RWPE2 (cell line): Measurements from ENCODE around the gene CCDC174.

Experiments
- ATAC-seq: fragments of 200-7000 bp; cut with Tn5 transposase; 3 replicates; pipeline ENCODE4 v1.9.1; 2021; ENCODE audit warnings: low read depth
- DNase-seq: peaks from one replicate; pipeline ENCODE4 v3.0.0-alpha.2; 2020; ENCODE audit warnings: low spot score
- H3K27ac ChIP-seq: fragments of 450-650 bp; 2 replicates; pipeline ENCODE4 v1.5.1; 2017; ENCODE audit warnings: mild to moderate bottlenecking; ENCODE audit not compliant: poor library complexity, severe bottlenecking
- H3K27me3 ChIP-seq: fragments of 250-450 bp; sonication (Bioruptor Pico); 2 replicates; pipeline ENCODE4 v1.5.1; 2021; ENCODE audit warnings: mild to moderate bottlenecking, moderate library complexity; ENCODE audit not compliant: insufficient read depth, poor library complexity, severe bottlenecking
- H3K36me3 ChIP-seq: fragments of 250-450 bp; sonication (Bioruptor Pico); 2 replicates; pipeline ENCODE4 v1.5.1; 2020; ENCODE audit warnings: low read depth, mild to moderate bottlenecking, moderate library complexity
- H3K4me1 ChIP-seq: fragments of 250-450 bp; sonication (Bioruptor Pico); 2 replicates; pipeline ENCODE4 v1.5.1; 2021; ENCODE audit warnings: mild to moderate bottlenecking, moderate library complexity; ENCODE audit not compliant: insufficient read depth, poor library complexity, severe bottlenecking
- H3K4me3 ChIP-seq: fragments of 250-450 bp; sonication (Bioruptor Pico); 2 replicates; pipeline ENCODE4 v1.5.1; 2021; ENCODE audit warnings: mild to moderate bottlenecking, moderate library complexity; ENCODE audit not compliant: severe bottlenecking
- H3K9me3 ChIP-seq: fragments of 250-450 bp; sonication (Bioruptor Pico); 2 replicates; pipeline ENCODE4 v1.5.1; 2021; ENCODE audit warnings: mild to moderate bottlenecking, moderate library complexity; ENCODE audit not compliant: severe bottlenecking
- CTCF ChIP-seq: fragments of 450-650 bp; IDR thresholded peaks from one replicate; pipeline ENCODE4 v1.5.1; 2017; ENCODE audit warnings: mild to moderate bottlenecking, moderate library complexity; ENCODE audit not compliant: poor library complexity, severe bottlenecking

CCDC174 gene

GRCh38 chr3:14645453-14645852 is 6.1 kb upstream of the CCDC174 start:
- DNase-seq = no peak
- no peaks in the 10 kb centered on the region for H3K4me1 ChIP-seq
- H3K27ac ChIP-seq = no peak overlapping the region
- H3K9me3 ChIP-seq = no peaks in the 10 kb centered on the region
- ATAC-seq = no peak
- no peaks in the 10 kb centered on the region for H3K27me3 ChIP-seq
- no peaks in the 10 kb centered on the region for H3K36me3 ChIP-seq
- no peak overlapping the region for H3K4me3 ChIP-seq
- no peak for TF ChIP-seq CTCF

GRCh38 chr3:14646131-14646573 is 5.4 kb upstream of the CCDC174 start:
- Histone ChIP-seq H3K4me1 (no peaks in the 10 kb centered on the region), H3K9me3 (no peaks in the 10 kb centered on the region), H3K27me3 (no peaks in the 10 kb centered on the region), H3K4me3 (no peak overlapping the region), H3K27ac (no peak overlapping the region), H3K36me3 (no peaks in the 10 kb centered on the region)
- ATAC-seq (no peak), DNase-seq (no peak)
- TF ChIP-seq CTCF = no peak

GRCh38 chr3:14646589-14647413 is 4.8 kb upstream of the CCDC174 start:
- no peak overlapping the region for H3K4me3 ChIP-seq
- no peaks in the 10 kb centered on the region for H3K9me3 ChIP-seq
- H3K4me1 ChIP-seq = no peaks in the 10 kb centered on the region
- ATAC-seq = no peak
- no peak for TF ChIP-seq CTCF
- no peak overlapping the region for H3K27ac ChIP-seq
- DNase-seq = no peak
- H3K36me3 ChIP-seq = no peaks in the 10 kb centered on the region
- H3K27me3 ChIP-seq = no peaks in the 10 kb centered on the region

- DNase-seq = no peak
Observed at GRCh38 chr3:14647976-14648955, 3.3 kb upstream of the CCDC174 start.

More at GRCh38 chr3:14647976-14648955, 3.3 kb upstream of the CCDC174 start:
- no peaks in the 10 kb centered on the region for H3K9me3 ChIP-seq
- H3K4me1 ChIP-seq = peaks cover 8% of the 10 kb centered on the region
- H3K36me3 ChIP-seq = no peaks in the 10 kb centered on the region
- no peaks in the 10 kb centered on the region for H3K27me3 ChIP-seq
- H3K4me3 ChIP-seq = no peak overlapping the region
- no peak for ATAC-seq
- TF ChIP-seq CTCF = no peak
- H3K27ac ChIP-seq = no peak overlapping the region
